ENCODE measurements around the gene CALML5.

The CALML5 gene

GRCh38 chr10:5497289-5497688 is 2.1 kb downstream of the CALML5 start (continued):
- TF ChIP-seq ZSCAN4 (tag by site-specific recombination; IDR thresholded peaks at IDR 0.05), result peak; percentile 76; the same call in 1 of the 2 replicates
- TF ChIP-seq ZNF280C (tag by site-specific recombination; IDR thresholded peaks at IDR 0.05), result no peak
- no peak for TF ChIP-seq MZF1 (tag by site-specific recombination; IDR thresholded peaks at IDR 0.05; ENCODE audit: borderline replicate concordance)

GRCh38 chr10:5496261-5497250 is 2.8 kb downstream of the CALML5 start:
- H3K9me3 ChIP-seq (ENCODE audit: control insufficient read depth, insufficient read depth, low read depth, low read length), result no peaks in the 10 kb centered on the region
- H3K27ac ChIP-seq (ENCODE audit: extremely low read depth, low read depth, low read length), result no peak overlapping the region
- ChIA-PET POLR2A (no interaction called here), CTCF (interaction anchor here (0.6 kb wide), 1 partner anchor 129 kb away, joined by 5 read pairs; no protein-coding TSS in a partner anchor)
- H3K36me3 ChIP-seq (ENCODE audit: control insufficient read depth in 2 of 2, insufficient read depth in 1 of 2, low read length in 2 of 2), result no peaks in the 10 kb centered on the region
- no peak overlapping the region for H3K4me3 ChIP-seq (ENCODE audit: low read depth, low read length)
- TF ChIP-seq ZNF169 (tag by site-specific recombination; IDR thresholded peaks at IDR 0.05) (no peak), SALL2 (tag by site-specific recombination; IDR thresholded peaks at IDR 0.05; ENCODE audit: borderline replicate concordance) (no peak), ZBTB10 (tag by site-specific recombination; IDR thresholded peaks at IDR 0.05) (no peak), ZNF707 (tag by site-specific recombination; IDR thresholded peaks at IDR 0.05) (no peak), KLF9 (tag by site-specific recombination; IDR thresholded peaks at IDR 0.05; ENCODE audit: low read depth) (no peak), ZNF174 (tag by site-specific recombination; IDR thresholded peaks at IDR 0.05) (no peak), ZEB2 (tag by site-specific recombination; IDR thresholded peaks at IDR 0.05) (no peak), ZBTB44 (tag by site-specific recombination; IDR thresholded peaks at IDR 0.05) (no peak), ZNF26 (tag by site-specific recombination; IDR thresholded peaks at IDR 0.05) (no peak), ZNF449 (tag by site-specific recombination; IDR thresholded peaks at IDR 0.05) (no peak), SCRT2 (tag by site-specific recombination; IDR thresholded peaks at IDR 0.05) (no peak), ZNF148 (tag by site-specific recombination; IDR thresholded peaks at IDR 0.05; ENCODE audit: borderline replicate concordance) (no peak), ZNF843 (tag by site-specific recombination; IDR thresholded peaks at IDR 0.05) (no peak), ZNF155 (tag by site-specific recombination; IDR thresholded peaks at IDR 0.05) (no peak), ZNF423 (tag by site-specific recombination; IDR thresholded peaks at IDR 0.05) (no peak), ZNF473 (tag by site-specific recombination; IDR thresholded peaks at IDR 0.05) (no peak), PRDM1 (tag by site-specific recombination; IDR thresholded peaks at IDR 0.05) (no peak), SETDB1 (IDR thresholded peaks at IDR 0.05; ENCODE audit: insufficient read length, low read length) (no peak)
- no peaks in the 10 kb centered on the region for H3K4me1 ChIP-seq (ENCODE audit: control insufficient read depth, insufficient read depth, low read length)
